KG1 (cell line): ENCODE results near the gene LSAMP.
"Not testable (repeated sequence)": the region's sequence is repeated elsewhere in the genome, so short reads cannot be mapped to it uniquely, and the experiment has no call there.

Experiments used
- DNase-seq: peaks from one replicate; lab custom pipeline; 2025; lab: John Stamatoyannopoulos, UW

Gene LSAMP

DNA sequence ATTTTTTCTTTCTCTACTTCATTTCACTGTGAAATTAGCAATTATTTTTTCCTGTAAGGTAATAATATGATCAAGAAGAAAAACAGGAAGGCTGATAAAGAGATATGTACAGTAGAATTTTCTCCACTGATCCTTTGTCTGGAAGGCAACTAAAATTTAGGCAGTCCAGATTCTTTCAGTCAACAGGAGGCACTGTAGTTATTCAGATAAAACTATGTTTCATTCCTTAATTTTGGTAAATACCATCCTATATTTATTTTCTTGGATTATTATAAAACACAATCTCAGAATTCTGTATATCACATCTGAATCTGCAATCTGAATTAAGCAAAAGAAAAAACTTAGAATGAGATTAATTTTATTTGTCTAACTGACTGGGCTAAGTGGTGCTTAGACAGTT is 343.2 kb downstream of the LSAMP start:
- DNase-seq, result no peak

DNA sequence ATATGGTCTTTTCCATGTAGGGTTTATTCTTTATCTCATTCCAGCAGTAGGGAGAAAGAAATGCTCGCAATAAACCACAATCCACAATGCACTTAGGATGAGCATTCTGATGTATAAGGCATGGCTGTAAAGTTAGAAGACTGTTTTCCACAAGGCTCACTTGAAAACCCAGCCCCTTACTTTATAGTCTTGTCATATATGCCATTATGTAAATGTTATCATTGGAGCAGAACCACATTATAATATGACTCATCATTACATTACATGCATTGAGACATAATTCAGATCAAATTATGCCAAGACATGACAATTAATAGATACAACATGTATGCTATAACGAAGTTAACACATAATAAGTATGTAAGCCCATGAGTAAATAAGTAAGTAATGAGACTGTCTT is 348.1 kb downstream of the LSAMP start:
- DNase-seq, result no peak

DNA sequence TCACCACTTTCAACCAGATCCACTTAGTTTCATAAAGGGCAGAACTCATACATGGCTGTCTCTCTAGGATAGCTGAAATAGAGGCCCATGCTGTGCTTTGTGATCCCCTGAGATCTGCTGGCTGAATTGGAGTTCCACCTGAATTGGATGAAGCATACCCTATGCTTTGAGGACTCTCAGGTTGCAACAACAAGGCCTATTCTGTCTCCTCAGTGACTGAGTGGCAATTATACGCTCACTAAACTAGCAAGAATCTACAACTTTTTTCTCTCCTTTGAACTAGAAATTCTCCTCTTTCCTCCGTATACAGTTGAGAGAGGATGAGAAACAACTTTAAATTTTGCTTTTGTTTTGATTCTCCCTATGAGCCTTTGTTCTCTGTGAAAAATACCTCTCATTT is 348.7 kb downstream of the LSAMP start:
- DNase-seq, result no peak

DNA sequence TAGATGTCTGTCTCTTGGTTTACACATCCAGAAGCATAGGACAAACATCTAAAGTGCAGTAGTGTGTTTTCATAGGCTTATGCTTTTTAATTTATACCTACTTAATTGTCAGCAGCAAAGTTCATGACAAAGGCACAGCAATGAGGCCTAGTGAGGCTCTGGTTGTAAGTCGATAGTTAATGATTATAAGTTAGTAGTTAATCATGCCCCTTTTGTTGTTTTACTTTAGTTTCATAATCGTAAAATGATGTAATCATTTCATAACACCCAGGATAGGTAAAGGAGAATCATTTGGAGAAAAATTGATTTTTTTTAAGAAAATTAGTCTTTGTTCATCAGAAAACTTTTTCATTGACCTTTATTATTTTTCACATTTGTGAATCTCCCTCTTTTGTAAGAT is 351.9 kb downstream of the LSAMP start:
- no peak for DNase-seq

DNA sequence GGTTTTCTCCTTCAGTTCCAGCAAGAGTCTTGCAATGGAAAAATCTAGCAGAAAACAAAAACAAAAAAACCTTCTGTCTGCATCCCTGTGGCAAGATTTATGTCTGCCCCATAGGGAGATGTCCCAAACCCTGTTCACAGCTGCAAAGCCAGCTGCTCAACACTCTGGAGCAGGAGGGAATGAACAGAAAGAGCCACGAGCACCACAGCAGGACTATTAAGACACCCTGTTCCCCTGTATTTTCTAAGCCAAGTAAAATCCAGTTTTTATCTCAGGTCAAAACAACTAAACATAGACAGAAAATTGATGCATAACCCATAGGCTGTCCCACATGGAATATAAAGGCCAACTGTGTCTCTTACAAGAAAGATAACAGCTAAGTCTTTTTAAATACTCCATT is 357.9 kb downstream of the LSAMP start:
- no peak for DNase-seq

DNA sequence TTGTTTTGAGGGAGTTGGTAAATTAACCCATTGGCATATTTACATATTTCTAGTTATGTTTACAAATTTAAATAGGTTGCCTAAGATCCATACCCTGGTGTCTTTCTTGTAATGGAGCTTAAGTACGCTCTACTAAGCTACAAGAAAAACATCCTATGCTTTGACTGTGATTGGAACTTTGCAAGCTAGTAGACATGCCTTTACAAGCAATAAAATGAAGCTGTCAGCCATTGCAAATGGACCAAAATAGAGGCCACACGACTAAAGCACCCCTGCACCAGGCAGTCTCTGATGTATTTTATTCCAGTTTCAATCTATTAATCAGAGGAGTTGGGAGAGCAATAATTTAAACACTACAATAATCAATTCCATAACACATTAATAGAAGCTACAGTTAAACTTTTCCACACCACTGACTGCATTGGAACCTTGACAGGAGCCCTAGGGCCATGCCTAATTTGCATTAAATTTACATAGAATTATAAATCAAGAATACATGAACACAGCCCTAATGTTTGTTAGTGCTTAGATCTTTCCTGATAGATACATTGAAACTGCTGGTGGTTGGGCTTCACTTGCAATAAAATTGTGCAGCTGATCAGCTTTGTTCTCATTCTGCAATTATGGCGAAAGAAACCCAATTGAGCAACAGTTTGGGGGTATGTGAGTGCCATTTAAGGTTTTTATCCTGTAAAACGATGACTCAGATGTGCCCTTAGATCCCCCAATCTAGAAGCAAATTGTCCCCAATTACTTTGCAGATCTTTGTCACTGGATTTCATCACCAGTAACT is 360.1 kb downstream of the LSAMP start:
- DNase-seq, result no peak

DNA sequence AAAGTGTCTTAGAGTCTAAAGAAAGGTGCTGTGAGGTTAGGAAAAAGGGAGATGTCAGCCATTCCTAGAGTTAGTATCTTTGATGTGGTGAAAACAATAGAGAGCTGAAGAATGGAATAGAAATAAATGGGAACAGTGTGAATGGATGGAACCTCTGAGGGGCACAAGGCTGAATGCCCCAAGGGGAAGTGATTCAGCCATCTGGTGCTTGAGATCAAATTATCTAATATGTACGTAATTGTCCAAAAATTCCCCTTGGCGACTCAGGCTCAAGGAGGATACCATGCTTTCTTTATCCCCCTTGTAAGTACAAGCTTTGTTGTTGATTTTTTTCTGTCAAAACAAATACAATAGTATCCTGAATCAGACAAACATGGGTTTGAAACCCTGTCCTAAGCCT is 361.6 kb downstream of the LSAMP start:
- DNase-seq, result no peak

DNA sequence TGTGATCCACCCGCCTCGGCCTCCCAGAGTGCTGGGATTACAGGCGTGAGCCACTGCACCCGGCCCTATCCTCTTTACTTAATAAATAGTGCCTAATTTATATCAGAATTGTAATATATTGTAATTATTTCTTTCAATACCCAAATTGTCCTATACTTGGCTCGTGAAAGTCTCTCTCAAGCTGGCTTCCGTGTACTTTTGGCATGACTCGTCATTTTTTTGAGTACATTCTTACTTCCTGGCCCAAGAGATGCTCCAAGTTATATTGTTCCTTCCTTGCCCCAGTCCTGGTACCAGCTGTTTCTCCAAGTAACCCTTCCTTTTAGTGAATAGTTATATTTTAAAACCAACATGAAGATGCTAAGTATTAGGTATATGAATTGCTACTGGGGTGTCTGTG is 366.7 kb downstream of the LSAMP start:
- no peak for DNase-seq

DNA sequence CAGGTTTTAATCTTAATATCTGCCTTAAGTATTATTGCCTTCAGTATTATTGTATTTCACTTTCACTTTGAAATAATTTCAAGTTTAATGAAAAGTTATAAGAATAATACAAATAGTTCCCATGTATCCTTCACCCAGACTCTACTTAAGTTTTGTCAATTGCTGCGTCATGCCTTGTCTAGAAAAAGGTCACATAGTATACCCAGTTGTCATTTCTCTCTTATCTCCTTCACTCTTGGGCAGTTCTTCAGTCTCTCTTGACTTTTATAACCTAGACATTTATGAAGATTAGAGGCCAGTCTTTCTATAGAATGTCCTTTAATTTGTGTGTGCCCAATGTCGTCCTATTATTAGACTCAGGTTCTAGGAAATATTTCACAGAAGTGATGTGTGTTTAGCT is 367.7 kb downstream of the LSAMP start:
- no peak for DNase-seq

DNA sequence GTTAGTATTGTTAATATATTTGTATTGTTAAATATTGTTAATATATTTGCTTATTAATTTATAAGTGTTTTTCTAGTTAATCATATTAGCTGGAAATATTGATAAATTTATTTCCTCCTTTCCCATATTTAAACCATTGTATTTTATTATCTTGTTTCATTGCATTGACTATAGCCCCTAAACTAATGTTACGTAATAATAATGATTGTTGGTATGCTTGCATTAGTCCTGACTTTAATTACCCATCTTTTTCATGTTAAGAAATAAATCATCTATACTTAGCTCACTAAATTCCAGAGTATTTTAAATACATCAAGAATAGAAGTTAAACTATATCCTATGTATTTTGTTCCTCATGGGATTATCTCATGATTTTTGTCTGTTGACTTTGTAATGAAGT is 368.2 kb downstream of the LSAMP start:
- DNase-seq, result no peak

DNA sequence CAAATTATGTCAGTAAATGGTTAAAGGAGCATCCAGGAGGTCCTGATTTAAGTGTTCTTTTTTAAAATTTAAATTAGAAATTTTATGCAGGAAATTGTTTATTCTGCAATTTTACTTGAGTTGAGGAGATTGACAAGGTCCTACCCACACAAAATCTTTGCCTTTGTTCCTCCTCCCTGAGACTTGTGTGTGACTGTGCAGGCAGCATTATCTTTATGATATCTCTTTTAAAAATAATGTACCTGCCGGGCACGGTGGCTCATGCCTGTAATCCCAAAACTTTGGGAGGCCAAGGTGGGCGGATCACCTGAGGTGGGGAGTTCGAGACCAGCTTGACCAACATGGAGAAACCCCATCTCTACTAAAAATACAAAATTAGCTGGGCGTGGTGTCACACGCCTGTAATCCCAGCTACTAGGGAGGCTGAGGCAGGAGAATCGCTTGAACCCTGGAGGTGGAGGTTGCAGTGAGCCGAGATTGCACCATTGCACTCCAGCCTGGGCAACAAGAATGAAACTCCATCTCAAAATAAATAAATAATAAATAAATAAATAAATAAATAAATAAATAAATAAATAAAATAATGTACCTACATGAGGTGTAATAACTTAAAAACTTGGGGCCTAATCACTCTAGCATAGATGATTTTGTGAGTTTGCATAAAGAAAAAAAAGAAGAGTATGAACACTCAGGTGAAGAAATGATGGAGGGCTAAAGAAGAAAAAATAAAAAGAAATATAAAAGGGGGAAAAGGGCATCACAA is 374.6 kb downstream of the LSAMP start:
- not testable (repeated sequence) for DNase-seq

DNA sequence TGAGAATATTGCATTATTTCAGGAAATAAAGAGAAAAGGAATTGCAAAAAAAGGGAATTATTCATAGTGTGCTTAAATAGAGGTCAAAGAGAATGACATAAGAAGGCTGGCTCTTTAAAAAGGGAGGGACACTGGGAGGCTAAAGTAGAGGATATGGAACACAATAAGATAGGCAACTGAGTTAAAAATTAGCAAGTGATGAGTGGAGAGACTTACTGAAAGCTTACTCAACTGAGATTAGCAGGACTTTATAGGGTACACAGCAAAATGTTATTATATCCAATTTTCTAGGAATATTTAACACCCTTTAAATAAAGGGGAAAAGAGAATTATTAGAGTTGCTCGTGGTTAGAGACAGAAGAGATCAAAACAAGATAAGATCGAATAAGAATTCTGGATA is 375.2 kb downstream of the LSAMP start:
- no peak for DNase-seq

DNA sequence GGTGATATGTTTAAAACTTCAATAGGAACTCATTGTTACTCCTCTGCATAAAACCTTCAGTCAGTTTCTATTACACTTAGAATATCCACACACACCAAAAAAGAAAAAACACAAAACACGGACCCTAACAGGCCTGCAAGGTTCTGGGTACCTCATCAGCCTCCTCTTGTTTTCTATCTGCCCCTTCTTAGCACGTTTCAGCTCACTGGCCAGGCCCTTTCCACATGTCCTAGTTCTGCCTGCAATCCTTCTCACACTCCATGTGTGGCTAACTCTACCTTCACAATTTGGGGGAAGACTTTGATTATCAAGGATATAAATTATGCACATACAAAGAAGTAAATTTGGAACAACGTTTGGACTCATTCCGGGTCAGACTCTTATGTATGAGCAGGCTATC is 376.3 kb downstream of the LSAMP start:
- no peak for DNase-seq

DNA sequence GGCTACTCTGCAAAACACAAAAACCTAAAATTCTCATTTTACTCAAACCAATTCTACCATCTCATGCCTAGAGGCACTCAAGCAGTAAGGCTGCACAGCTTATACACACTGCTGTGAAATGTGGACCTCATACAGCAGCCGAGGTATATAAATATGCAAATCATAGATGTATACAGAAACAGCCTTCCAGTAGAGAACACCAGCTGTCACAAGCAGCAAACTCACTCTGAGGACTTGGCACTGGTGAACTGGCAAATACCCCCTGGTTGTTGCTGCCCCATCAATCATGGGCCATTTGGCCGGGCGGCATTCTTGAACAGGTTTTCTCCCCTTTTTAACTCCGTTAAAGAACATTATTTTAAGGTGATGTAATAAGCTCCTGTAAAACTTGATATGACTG is 378.0 kb downstream of the LSAMP start:
- no peak for DNase-seq

DNA sequence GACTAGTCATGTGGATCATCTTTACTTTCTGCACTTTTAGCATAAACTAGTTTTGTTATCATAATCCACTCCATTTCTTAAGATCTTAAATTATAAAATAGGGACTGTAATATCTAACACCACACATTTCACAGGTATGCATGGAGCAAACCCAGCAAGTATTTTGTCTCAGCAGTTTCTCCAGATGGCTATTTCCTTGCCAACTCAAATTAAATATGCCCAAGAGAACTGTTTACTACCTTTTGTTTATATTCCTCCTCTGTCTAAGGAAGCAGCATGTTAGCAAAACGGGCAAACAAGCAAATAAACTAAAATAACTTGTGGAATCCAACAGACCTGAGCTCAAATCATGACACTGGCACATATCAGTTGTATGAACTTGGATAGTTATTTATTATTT is 379.8 kb downstream of the LSAMP start:
- no peak for DNase-seq

DNA sequence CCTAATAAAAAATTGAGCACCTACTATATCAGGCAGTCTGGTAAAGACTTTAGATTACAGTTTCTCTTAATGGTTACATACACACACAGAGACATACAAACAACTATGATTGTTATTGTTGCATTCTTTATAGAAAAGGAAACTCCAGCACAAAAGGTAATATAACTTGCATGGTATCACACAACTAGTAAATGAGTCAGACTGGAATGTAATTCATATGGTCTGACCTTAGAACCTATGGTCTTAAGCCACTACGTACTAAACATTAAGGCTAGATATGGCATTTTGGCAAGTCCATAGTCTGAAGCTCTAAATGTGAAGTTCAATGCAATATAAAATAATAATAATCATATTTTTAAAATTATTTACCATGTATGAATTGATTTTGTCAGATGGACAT is 380.6 kb downstream of the LSAMP start:
- DNase-seq, result no peak

DNA sequence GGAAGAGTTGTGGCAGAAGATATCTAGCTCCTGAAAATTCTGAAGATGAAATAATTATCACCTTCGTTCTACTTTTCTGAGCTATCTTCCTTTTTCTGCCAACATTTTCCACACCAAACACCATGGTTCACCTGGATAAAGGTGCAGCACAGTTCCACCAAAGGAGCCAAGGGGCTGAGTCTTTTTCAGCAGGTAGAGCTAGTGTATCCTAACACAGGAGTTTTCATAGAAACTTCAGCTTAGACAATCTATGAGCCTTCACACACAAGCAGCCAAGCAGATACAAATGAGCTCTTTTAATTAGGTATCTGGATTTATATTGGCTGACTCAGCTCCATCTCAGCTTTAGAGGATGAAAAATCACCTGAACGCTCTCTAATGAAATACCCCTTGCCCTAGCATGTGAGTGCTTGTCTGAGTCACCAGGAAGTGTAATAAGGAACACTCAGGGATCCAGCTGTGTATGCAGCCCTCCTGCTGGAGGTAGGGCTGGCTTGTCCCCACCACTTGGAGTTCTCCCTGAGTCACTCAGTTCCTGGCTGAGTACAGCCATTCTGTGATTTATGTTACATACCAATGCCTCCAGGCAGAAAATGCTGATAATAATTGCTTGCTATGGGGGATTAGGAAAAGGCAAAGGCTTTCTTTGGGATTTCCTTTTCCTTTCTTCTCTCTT is 385.7 kb downstream of the LSAMP start:
- no peak for DNase-seq

DNA sequence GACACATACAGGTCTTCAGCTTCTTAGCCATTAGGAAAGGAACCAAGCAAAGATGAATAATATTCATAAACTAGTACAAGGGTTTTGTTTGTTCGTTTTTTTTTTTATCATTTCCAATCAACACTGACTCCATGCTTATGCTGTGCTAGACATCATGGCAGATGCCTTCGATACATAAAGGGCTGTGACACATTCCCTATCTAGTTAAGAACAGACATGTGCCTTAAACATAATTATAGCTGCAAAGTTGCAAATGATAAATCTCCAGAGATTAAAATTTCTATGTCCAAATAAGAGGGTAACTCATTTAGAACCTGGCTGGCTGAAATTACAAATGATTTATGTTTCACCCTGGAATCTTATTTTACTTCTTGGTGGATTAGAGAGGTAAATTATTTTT is 386.4 kb downstream of the LSAMP start:
- DNase-seq, result no peak

DNA sequence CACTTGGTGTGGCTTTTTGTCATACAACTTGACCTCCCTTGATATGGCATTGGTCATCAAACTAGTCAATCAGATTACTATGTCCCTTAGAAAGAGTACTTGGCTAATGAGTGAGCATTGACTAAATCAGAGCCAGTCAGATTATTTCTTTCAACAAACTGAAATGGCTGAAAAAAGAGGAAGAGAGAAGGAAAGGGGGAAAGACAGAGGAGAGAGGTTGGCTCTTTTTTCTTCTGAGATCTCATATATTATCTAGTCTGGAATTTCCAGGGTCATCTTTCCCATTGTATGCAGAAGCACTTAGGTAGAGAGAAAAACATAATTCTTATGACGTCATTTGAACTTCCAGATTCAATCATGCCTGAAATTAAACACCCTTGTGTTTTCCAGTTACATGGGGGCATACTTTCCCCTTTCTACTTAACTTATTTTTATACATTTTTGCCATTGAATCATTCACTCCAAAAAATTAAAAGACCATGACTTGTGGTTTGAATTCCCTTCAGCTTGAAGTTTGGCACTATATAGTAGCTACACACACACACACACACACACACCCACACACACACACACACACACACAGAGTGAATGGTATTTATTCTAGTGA is 387.8 kb downstream of the LSAMP start:
- DNase-seq, result no peak

DNA sequence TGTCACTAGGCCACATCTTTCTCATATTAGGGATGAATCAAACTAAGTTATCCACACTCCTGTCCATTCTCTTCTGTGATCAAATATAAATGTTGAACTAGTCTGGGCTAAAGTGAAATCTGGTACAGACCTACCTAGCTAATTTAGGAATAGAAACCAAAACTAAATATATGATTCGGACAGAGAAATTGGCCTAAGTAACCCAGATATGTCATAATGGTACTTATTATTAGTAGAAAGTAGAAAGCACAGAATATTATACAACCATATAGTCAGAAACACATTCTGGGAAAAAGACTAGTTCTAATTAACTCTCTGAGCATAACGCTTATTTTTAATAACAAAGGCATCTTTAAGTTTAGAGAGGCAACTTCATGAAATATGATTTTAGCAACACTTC is 389.0 kb downstream of the LSAMP start:
- DNase-seq, result no peak

DNA sequence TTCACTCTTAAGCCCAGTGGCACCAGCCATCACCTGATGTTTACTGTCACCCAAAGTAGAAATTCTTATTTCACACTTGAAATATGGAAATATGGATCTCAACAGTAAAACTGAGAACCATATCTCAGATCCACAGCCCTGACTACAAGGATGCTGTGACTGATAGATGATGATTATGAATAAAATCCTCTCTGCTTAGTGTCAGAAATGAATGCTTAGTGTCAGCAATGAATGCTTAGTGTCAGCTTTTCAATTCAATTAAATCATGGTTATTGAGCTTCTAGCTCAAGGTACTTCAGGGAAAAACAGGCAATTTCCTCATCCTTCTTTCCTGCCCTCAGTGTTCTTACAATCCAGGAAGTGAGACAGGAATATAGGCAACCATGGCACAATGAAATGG is 392.3 kb downstream of the LSAMP start:
- no peak for DNase-seq

DNA sequence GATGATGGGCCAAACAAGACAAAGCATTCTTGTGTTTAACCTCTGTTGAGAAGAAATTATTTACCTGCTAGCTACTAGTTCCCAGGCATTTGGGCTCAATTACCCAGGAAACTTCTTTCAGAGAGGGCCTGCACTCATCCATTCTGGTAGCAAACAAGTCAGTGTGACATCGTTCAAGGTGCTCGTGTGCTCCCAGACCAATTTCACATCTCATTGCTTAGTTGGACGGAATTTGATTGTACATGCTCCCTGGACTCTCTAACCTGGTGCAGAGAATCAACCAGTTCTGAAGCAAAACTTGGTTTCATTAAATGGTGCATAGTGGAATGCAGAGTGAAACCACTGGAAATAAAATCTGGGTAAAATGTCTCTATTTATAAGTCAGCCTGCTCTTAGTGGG is 392.7 kb downstream of the LSAMP start:
- no peak for DNase-seq

DNA sequence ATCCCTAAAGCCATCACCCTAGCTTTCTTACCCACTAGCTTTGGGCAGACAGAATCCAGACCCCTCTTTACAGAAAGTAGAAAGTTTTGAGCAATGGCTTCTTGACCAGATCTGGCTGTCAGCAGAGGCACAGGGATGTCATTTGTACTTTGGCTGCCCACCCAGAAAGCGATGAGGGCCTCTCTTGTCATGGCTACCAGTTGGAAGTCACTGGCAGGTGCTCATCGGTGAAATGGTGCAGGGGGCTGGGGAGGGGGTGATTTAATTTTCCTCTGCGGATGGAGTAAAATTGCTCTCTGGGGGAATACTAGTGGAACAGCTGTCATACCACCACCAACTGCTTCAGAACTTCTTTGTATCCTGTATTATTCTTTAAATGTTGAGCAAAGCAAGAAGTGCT is 393.7 kb downstream of the LSAMP start:
- DNase-seq, result no peak
